HL-60 (cell line): ENCODE results near the gene MAP3K6.
A peak's percentile ranks its signal among the peaks of the same experiment; 100 is the strongest.

Experiments
- DNase-seq, 2 experiments: peaks; one replicate each; pipeline ENCODE4 v3.0.0-alpha.2; 2010 to 2020; ENCODE audit warnings: low read depth in 1 of 2, low spot score in 1 of 2
- H3K27ac ChIP-seq: fragments of 250-450 bp; sonication (Bioruptor Pico); replicated peaks from 2 replicates; pipeline ENCODE4 v1.5.1; 2020; ENCODE audit warnings: mild to moderate bottlenecking, moderate library complexity
- H3K27me3 ChIP-seq: fragments of 250-450 bp; sonication (Bioruptor Pico); 2 replicates; pipeline ENCODE4 v1.5.1; 2021; ENCODE audit warnings: mild to moderate bottlenecking, moderate library complexity; ENCODE audit not compliant: insufficient read depth, poor library complexity, severe bottlenecking
- H3K4me3 ChIP-seq: replicated peaks from 2 replicates; pipeline ENCODE4 v1.5.1; 2011; ENCODE audit warnings: mild to moderate bottlenecking, control low read depth, low read length; ENCODE audit not compliant: insufficient read depth
- CTCF ChIP-seq: IDR thresholded peaks from one replicate; pipeline ENCODE4 v1.5.1; 2011; ENCODE audit warnings: low read length, control low read depth, inconsistent platforms; ENCODE audit not compliant: insufficient read depth
- GABPA ChIP-seq: IDR thresholded peaks from 2 replicates; pipeline ENCODE4 v1.6.1; 2012; ENCODE audit warnings: low read depth
- POLR2AphosphoS5 ChIP-seq: IDR thresholded peaks from 2 replicates; pipeline ENCODE4 v1.6.1; 2012; ENCODE audit warnings: low read depth
- REST ChIP-seq: IDR thresholded peaks from 2 replicates; pipeline ENCODE4 v1.6.1; 2012; ENCODE audit warnings: low read depth; ENCODE audit not compliant: insufficient replicate concordance
- SPI1 ChIP-seq: IDR thresholded peaks from 2 replicates; pipeline ENCODE4 v1.6.1; 2012; ENCODE audit warnings: low read depth, mild to moderate bottlenecking, borderline replicate concordance

Gene MAP3K6

DNA sequence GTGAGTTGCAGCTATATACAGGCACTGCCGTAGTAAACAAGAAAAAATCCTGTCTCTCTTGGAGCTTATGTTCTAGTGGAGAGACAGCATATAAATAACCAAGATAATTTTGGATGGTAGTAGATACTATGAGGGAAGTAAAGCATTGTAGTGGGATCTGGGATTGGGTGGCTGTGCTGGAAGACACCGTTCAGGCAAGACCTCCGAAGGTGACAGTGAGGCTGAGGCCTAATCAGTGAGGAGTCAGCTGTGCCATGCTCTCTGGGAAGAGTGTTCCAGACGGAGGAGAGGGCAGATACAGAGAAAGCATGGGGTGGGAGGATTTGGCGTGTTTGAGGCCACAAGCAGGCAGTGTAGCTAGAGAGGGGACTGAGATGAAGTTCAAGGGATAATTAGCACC lies 38.8 kb downstream of the MAP3K6 start:
- Histone ChIP-seq H3K27me3 (no peaks in the 10 kb centered on the region), H3K4me3 (no peak overlapping the region), H3K27ac (no peak overlapping the region)
- TF ChIP-seq GABPA (no peak), CTCF (no peak), REST (no peak), SPI1 (no peak), POLR2AphosphoS5 (no peak)
- no peak for DNase-seq

- Histone ChIP-seq H3K27me3 (no peaks in the 10 kb centered on the region), H3K27ac (no peak overlapping the region), H3K4me3 (no peak overlapping the region)
- TF ChIP-seq GABPA (no peak), SPI1 (no peak), POLR2AphosphoS5 (no peak), REST (no peak), CTCF (no peak)
- DNase-seq, result no peak
Observed at GRCh38 chr1:27325286-27325685, 41.5 kb downstream of the MAP3K6 start.

GRCh38 chr1:27322569-27323240 lies 44.1 kb downstream of the MAP3K6 start:
- Histone ChIP-seq H3K27me3 (no peaks in the 10 kb centered on the region), H3K4me3 (peak overlapping the region; percentile 85), H3K27ac (peak overlapping the region; percentile 90)
- peak in 1 of 2 experiments; percentile 10 for DNase-seq
- TF ChIP-seq SPI1 (no peak), GABPA (no peak), CTCF (no peak), POLR2AphosphoS5 (no peak), REST (no peak)
